HepG2 (cell line): ENCODE data around the gene PDE4D. TPM values are rescaled to one million over a fixed set of nuclear protein-coding genes. Genes with fewer than 3 reads are reported as not detected.

ENCODE experiments used
- ATAC-seq: fragments of 200-7000 bp; cut with Tn5 transposase; 3 replicates; pipeline ENCODE4 v1.9.1; 2020; ENCODE audit warnings: mild to moderate bottlenecking, moderate library complexity
- BruUV-seq: library from RNA; stranded (reverse); fragments of 400-500 nt; replicated peaks from 2 replicates; lab custom pipeline; 2021; lab: Mats Ljungman, UMichigan
- CTCF ChIA-PET: fragments of 300-600 bp; formaldehyde crosslinking; extraction: SDS; loops from one replicate; lab custom pipeline; 2021; ENCODE audit warnings: low total read pairs, inconsistent platforms, low intra/inter-chr PET ratio; lab: Yijun Ruan, JAX
- POLR2A ChIA-PET: fragments of 350-600 bp; sonication (Branson Sonifier 250); formaldehyde crosslinking; loops from one replicate; lab custom pipeline; 2020; ENCODE audit warnings: antibody characterized with exemption, inconsistent platforms; lab: Yijun Ruan, JAX
- DNase-seq: peaks from one replicate; pipeline ENCODE4 v3.0.0-alpha.2; 2015; ENCODE audit warnings: low spot score
- FAIRE-seq: peaks from 3 replicates; lab custom pipeline; 2011; peaks lifted over from hg19 to GRCh38; lab: Jason Lieb, UNC
- H2AFZ ChIP-seq: one replicate; pipeline ENCODE4 v1.6.1; 2011; ENCODE audit warnings: low read length, inconsistent platforms
- H3K27ac ChIP-seq: fragments of 300-600 bp; 3 replicates; pipeline ENCODE4 v1.8.0; 2011; ENCODE audit warnings: mixed run types, mild to moderate bottlenecking, mixed read lengths, low read length, inconsistent platforms; ENCODE audit not compliant: insufficient read depth; ENCODE audit errors: extremely low read length
- H3K27me3 ChIP-seq, 2 experiments: fragments of 200-600 bp in 1 of 2; 2 replicates in 1 of 2; 3 replicates in 1 of 2; pipeline versions ENCODE4 v1.6.0 to v1.8.0; 2011; ENCODE audit warnings: low read length in 2 of 2, mild to moderate bottlenecking in 2 of 2, moderate library complexity in 2 of 2, inconsistent platforms in 1 of 2; ENCODE audit not compliant: insufficient read depth in 2 of 2, control insufficient read depth in 1 of 2
- H3K36me3 ChIP-seq, 2 experiments: fragments of 200-600 bp in 1 of 2; replicated peaks in 1 of 2; 2 replicates in 1 of 2; 3 replicates in 1 of 2; pipeline versions ENCODE4 v1.5.1 to v1.8.0; 2011; ENCODE audit warnings: low read length in 2 of 2, inconsistent platforms in 1 of 2; ENCODE audit not compliant: insufficient read depth in 2 of 2, control insufficient read depth in 1 of 2
- H3K4me1 ChIP-seq: 2 replicates; pipeline ENCODE4 v1.5.1; 2012; ENCODE audit warnings: low read length, inconsistent platforms; ENCODE audit not compliant: insufficient read depth
- H3K4me2 ChIP-seq: 2 replicates; pipeline ENCODE4 v1.6.0; 2011; ENCODE audit warnings: low read depth, low read length, inconsistent platforms
- H3K4me3 ChIP-seq, 3 experiments: fragments of 200-600 bp in 1 of 3; sonication (generic), shearing (Covaris generic) in 1 of 3; replicated peaks in 1 of 3; 2 replicates each; pipeline ENCODE4 v1.5.1; 2011 to 2016; ENCODE audit warnings: low read length in 3 of 3, inconsistent platforms in 2 of 3, low read depth in 2 of 3, mild to moderate bottlenecking in 2 of 3, control low read depth in 1 of 3, mixed read lengths in 1 of 3; ENCODE audit not compliant: insufficient read depth in 1 of 3
- H3K79me2 ChIP-seq: one replicate; pipeline ENCODE4 v1.6.1; 2011; ENCODE audit warnings: low read length, inconsistent platforms; ENCODE audit not compliant: insufficient read depth
- H3K9ac ChIP-seq: 2 replicates; pipeline ENCODE4 v1.6.0; 2011; ENCODE audit warnings: mild to moderate bottlenecking, low read depth, low read length, inconsistent platforms; ENCODE audit not compliant: insufficient read depth
- H3K9me3 ChIP-seq: 2 replicates; pipeline ENCODE4 v1.5.1; 2012; ENCODE audit warnings: mild to moderate bottlenecking, low read length
- H4K20me1 ChIP-seq: 2 replicates; pipeline ENCODE4 v1.6.0; 2011; ENCODE audit warnings: inconsistent platforms, mild to moderate bottlenecking, low read length, moderate library complexity; ENCODE audit not compliant: insufficient read depth
- ATF7 ChIP-seq, 2 experiments: fragments of 450-650 bp in 1 of 2; sonication (generic) in 1 of 2; formaldehyde crosslinking in 1 of 2; IDR thresholded peaks; 2 replicates each; pipeline versions ENCODE4 v1.4.0 to v1.6.1; 2016 to 2020; ENCODE audit warnings: antibody characterized with exemption in 1 of 2, mild to moderate bottlenecking in 1 of 2, missing genetic modification reagents in 1 of 2
- FOXM1 ChIP-seq: sonication (generic); formaldehyde crosslinking; IDR thresholded peaks from 2 replicates; pipeline ENCODE4 v1.5.0; 2020; ENCODE audit warnings: missing genetic modification reagents
- PAWR ChIP-seq: sonication (generic); formaldehyde crosslinking; IDR thresholded peaks from 2 replicates; pipeline ENCODE4 v1.4.0; 2020; ENCODE audit warnings: missing genetic modification reagents, mild to moderate bottlenecking, borderline replicate concordance
- REXO4 ChIP-seq: sonication (generic); formaldehyde crosslinking; IDR thresholded peaks from 2 replicates; pipeline ENCODE4 v1.8.0; 2022; ENCODE audit warnings: missing genetic modification reagents, mild to moderate bottlenecking, borderline replicate concordance
- SNAI1 ChIP-seq: sonication (generic); formaldehyde crosslinking; IDR thresholded peaks from 2 replicates; pipeline ENCODE4 v1.5.0; 2020; ENCODE audit warnings: mild to moderate bottlenecking, missing genetic modification reagents, borderline replicate concordance
- ZBED4 ChIP-seq: sonication (generic); formaldehyde crosslinking; IDR thresholded peaks from 2 replicates; pipeline ENCODE4 v1.4.0; 2020; ENCODE audit warnings: missing genetic modification reagents, borderline replicate concordance
- ZBTB37 ChIP-seq: sonication (generic); formaldehyde crosslinking; IDR thresholded peaks from 2 replicates; pipeline ENCODE4 v1.4.0; 2020; ENCODE audit warnings: mild to moderate bottlenecking, missing genetic modification reagents
- ZBTB39 ChIP-seq: sonication (generic); formaldehyde crosslinking; IDR thresholded peaks from 2 replicates; pipeline ENCODE4 v1.5.0; 2020; ENCODE audit warnings: missing genetic modification reagents
- ZNF446 ChIP-seq: sonication (generic); formaldehyde crosslinking; IDR thresholded peaks from 2 replicates; pipeline ENCODE4 v1.5.0; 2020; ENCODE audit warnings: mild to moderate bottlenecking, missing genetic modification reagents
- ZNF777 ChIP-seq: sonication (generic); formaldehyde crosslinking; IDR thresholded peaks from 2 replicates; pipeline ENCODE4 v1.4.0; 2020; ENCODE audit warnings: missing genetic modification reagents
- ZNF792 ChIP-seq: IDR thresholded peaks from 2 replicates; pipeline ENCODE4 v1.6.1; 2016
- ZNF850 ChIP-seq: sonication (generic); formaldehyde crosslinking; conservative IDR thresholded peaks from 2 replicates; pipeline ENCODE4 v1.9.0; 2021; ENCODE audit warnings: mild to moderate bottlenecking, missing genetic modification reagents
- WGBS: methylation state at CpG from one replicate; pipeline ENCODE4 v1.1.6; 2017; ENCODE audit warnings: low lambda C conversion rate; 5-methylcytosine and 5-hydroxymethylcytosine counted together
- in situ Hi-C: cut with HindIII; loops from 2 replicates; pipeline ENCODE4 v1.10.0; 2017; ENCODE audit warnings: low pct_unique_long_range_greater_than_20kb; ENCODE audit not compliant: extremely low pct_ligation_motif_present
- intact Hi-C: fragments of 100-400 bp; cut with micrococcal nuclease; formaldehyde crosslinking; loops from one replicate; pipeline ENCODE4 v1.10.0; 2022; ENCODE audit not compliant: unreplicated experiment
- polyA plus RNA-seq, 8 experiments: library from polyadenylated mRNA; depleted of rRNA in 3 of 8; stranded (reverse) in 7 of 8; unstranded in 1 of 8; fragments of >200 nt; fragmentation: Illumina TruSeq in 4 of 8; extraction: Trizol in 4 of 8; gene quantifications; 2 replicates each; pipeline versions ENCODE4 v1.2.1 to v1.2.3, GENCODE V29; 2011 to 2016; ENCODE audit warnings: low read depth in 4 of 8, missing spikeins in 1 of 8, mixed read lengths in 1 of 8; ENCODE audit not compliant: insufficient read depth in 1 of 8
- total RNA-seq, 5 experiments: library from RNA; depleted of rRNA; stranded (reverse); fragments of >200 nt; fragmentation: Illumina TruSeq; extraction: Trizol; gene quantifications; 2 replicates each; pipeline ENCODE4 v1.2.3, GENCODE V29; 2016; ENCODE audit warnings: low read depth in 1 of 5

The PDE4D gene
- total and polyA plus RNA-seq, 2 of the 13 experiments (the other 11 are each of a cell fraction or from before 2014, with no cell fraction given), result 7.0 to 12.2 TPM

- no peak overlapping the region for H2AFZ ChIP-seq
- no TSS peak for BruUV-seq
- DNase-seq (no peak), FAIRE-seq (no peak), ATAC-seq (no peak)
- no peak overlapping the region for H3K4me2 ChIP-seq
- POLR2A ChIA-PET, result no interaction called here
- in situ Hi-C loops, result no loop called here
- H3K36me3 ChIP-seq, result no peaks in the 10 kb centered on the region
- H3K79me2 ChIP-seq, result no peaks in the 10 kb centered on the region
- WGBS, result 53% methylated on average over 5 of the region's 5 CpGs
- no peaks in the 10 kb centered on the region for H3K27me3 ChIP-seq
- no peaks in the 10 kb centered on the region for H3K9me3 ChIP-seq
- intact Hi-C loops, result no loop called here
- CTCF ChIA-PET, result no interaction called here
- H3K4me3 ChIP-seq, result no peak overlapping the region
- no peak overlapping the region for H3K9ac ChIP-seq
- H3K4me1 ChIP-seq, result no peaks in the 10 kb centered on the region
- H4K20me1 ChIP-seq, result no peaks in the 10 kb centered on the region
- no peak for TF ChIP-seq ZBTB37 (CRISPR knock-in tag)
- TF ChIP-seq SNAI1 (CRISPR knock-in tag), result no peak
- no peak for TF ChIP-seq ZNF777
- no peak for TF ChIP-seq PAWR (CRISPR knock-in tag)
- TF ChIP-seq ZNF446, result no peak
- TF ChIP-seq FOXM1 (CRISPR knock-in tag), result no peak
- no peak for TF ChIP-seq REXO4 (CRISPR knock-in tag)
- no peak for TF ChIP-seq ZNF850 (CRISPR knock-in tag)
- TF ChIP-seq ZBTB39 (CRISPR knock-in tag), result no peak
- no peak for TF ChIP-seq ATF7 (IDR thresholded peaks at IDR 0.05)
- no peak for TF ChIP-seq ATF7 (CRISPR knock-in tag; IDR thresholded peaks at IDR 0.05)
- TF ChIP-seq ZNF792 (CRISPR knock-in tag), result no peak
- no peak for TF ChIP-seq ZBED4 (CRISPR knock-in tag)
- H3K27ac ChIP-seq, result no peak overlapping the region
Observed at GRCh38 chr5:59436364-59437148, 457.0 kb downstream of the PDE4D start.
